Measurements from ENCODE around the gene MICAL2.

Gene MICAL2

GRCh38 chr11:12278766-12279671, 168.6 kb downstream of the MICAL2 start:
- no peak for TF ChIP-seq ZFX (IDR thresholded peaks at IDR 0.05; ENCODE audit: borderline replicate concordance)
- TF ChIP-seq CTCF (IDR thresholded peaks at IDR 0.05), result no peak
- no peak overlapping the region for H3K27ac ChIP-seq

GRCh38 chr11:12279672-12280108, 169.3 kb downstream of the MICAL2 start:
- no peak for TF ChIP-seq ZFX (IDR thresholded peaks at IDR 0.05; ENCODE audit: borderline replicate concordance)
- TF ChIP-seq CTCF (IDR thresholded peaks at IDR 0.05), result no peak
- no peak overlapping the region for H3K27ac ChIP-seq

GRCh38 chr11:12280199-12280837, 169.9 kb downstream of the MICAL2 start:
- no peak overlapping the region for H3K27ac ChIP-seq
- TF ChIP-seq ZFX (IDR thresholded peaks at IDR 0.05; ENCODE audit: borderline replicate concordance), result no peak
- no peak for TF ChIP-seq CTCF (IDR thresholded peaks at IDR 0.05)

- no peak overlapping the region for H3K27ac ChIP-seq
- TF ChIP-seq ZFX (IDR thresholded peaks at IDR 0.05; ENCODE audit: borderline replicate concordance) (no peak), CTCF (IDR thresholded peaks at IDR 0.05) (no peak)
Observed at GRCh38 chr11:12280838-12281565, 170.6 kb downstream of the MICAL2 start.

- TF ChIP-seq ZFX (IDR thresholded peaks at IDR 0.05; ENCODE audit: borderline replicate concordance) (no peak), CTCF (IDR thresholded peaks at IDR 0.05) (peak; percentile 86)
- H3K27ac ChIP-seq, result no peak overlapping the region
Observed at GRCh38 chr11:12281571-12282478, 171.4 kb downstream of the MICAL2 start.

- no peak overlapping the region for H3K27ac ChIP-seq
Observed at GRCh38 chr11:12282676-12283075, 172.3 kb downstream of the MICAL2 start.

More at GRCh38 chr11:12282676-12283075, 172.3 kb downstream of the MICAL2 start:
- no peak for TF ChIP-seq CTCF (IDR thresholded peaks at IDR 0.05)
- TF ChIP-seq ZFX (IDR thresholded peaks at IDR 0.05; ENCODE audit: borderline replicate concordance), result no peak

Data from 22Rv1 (cell line).